ENCODE results near the gene FHL3.

DNA sequence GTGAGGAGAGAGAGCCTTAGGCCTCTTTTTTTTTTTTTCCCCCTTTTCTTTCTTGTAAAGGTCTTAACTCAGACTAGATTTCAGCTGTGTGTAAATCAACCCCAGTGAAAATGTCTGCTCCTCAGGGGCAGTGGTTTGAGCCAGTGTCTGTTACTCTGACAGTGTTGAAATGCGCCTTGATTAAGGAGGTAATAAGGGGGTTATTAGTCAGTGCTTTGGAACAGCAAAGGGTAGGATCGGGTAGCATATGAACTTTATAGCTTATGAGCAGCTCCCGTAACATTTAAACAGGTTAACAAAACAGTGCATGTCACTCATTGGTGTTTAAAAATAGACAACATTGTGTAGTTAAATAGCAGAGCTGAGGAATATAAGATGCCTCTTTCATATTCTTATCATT is 17.5 kb upstream of the FHL3 start:
- TF ChIP-seq, protein P1, sequence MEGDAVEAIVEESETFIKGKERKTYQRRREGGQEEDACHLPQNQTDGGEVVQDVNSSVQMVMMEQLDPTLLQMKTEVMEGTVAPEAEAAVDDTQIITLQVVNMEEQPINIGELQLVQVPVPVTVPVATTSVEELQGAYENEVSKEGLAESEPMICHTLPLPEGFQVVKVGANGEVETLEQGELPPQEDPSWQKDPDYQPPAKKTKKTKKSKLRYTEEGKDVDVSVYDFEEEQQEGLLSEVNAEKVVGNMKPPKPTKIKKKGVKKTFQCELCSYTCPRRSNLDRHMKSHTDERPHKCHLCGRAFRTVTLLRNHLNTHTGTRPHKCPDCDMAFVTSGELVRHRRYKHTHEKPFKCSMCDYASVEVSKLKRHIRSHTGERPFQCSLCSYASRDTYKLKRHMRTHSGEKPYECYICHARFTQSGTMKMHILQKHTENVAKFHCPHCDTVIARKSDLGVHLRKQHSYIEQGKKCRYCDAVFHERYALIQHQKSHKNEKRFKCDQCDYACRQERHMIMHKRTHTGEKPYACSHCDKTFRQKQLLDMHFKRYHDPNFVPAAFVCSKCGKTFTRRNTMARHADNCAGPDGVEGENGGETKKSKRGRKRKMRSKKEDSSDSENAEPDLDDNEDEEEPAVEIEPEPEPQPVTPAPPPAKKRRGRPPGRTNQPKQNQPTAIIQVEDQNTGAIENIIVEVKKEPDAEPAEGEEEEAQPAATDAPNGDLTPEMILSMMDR (IDR thresholded peaks at IDR 0.05), result no peak
- TF ChIP-seq POLR2A (IDR thresholded peaks at IDR 0.05), result no peak
